ENCODE measurements around the gene KIF26A.
A peak's percentile ranks its signal among the peaks of the same experiment; 100 is the strongest.

Gene KIF26A

GRCh38 chr14:104157016-104157928, 18.9 kb downstream of the KIF26A start:
- no peak for DNase-seq (ENCODE audit: low spot score)

- DNase-seq (ENCODE audit: low spot score), result peak; percentile 97
Observed at GRCh38 chr14:104158827-104159798, 20.7 kb downstream of the KIF26A start.

GRCh38 chr14:104159990-104160389, 21.6 kb downstream of the KIF26A start:
- no peak for DNase-seq (ENCODE audit: low spot score)

- DNase-seq (ENCODE audit: low spot score), result peak; percentile 65
Observed at GRCh38 chr14:104161602-104162367, 23.4 kb downstream of the KIF26A start.

GRCh38 chr14:104162495-104162894, 24.1 kb downstream of the KIF26A start:
- no peak for DNase-seq (ENCODE audit: low spot score)

GRCh38 chr14:104163541-104163940, 25.2 kb downstream of the KIF26A start:
- DNase-seq (ENCODE audit: low spot score), result no peak

- DNase-seq (ENCODE audit: low spot score), result no peak
Observed at GRCh38 chr14:104164041-104164440, 25.7 kb downstream of the KIF26A start.

GRCh38 chr14:104164512-104164911, 26.1 kb downstream of the KIF26A start:
- DNase-seq (ENCODE audit: low spot score), result no peak

GRCh38 chr14:104166698-104167097, 28.3 kb downstream of the KIF26A start:
- no peak for DNase-seq (ENCODE audit: low spot score)

- DNase-seq (ENCODE audit: low spot score), result no peak
Observed at GRCh38 chr14:104168603-104169002, 30.2 kb downstream of the KIF26A start.

GRCh38 chr14:104169005-104169698, 30.8 kb downstream of the KIF26A start:
- DNase-seq (ENCODE audit: low spot score), result no peak

- no peak for DNase-seq (ENCODE audit: low spot score)
Observed at GRCh38 chr14:104169699-104170479, 31.5 kb downstream of the KIF26A start.

- no peak for DNase-seq (ENCODE audit: low spot score)
Observed at GRCh38 chr14:104171029-104171697, 32.8 kb downstream of the KIF26A start.

- DNase-seq (ENCODE audit: low spot score), result no peak
Observed at GRCh38 chr14:104171895-104172294, 33.5 kb downstream of the KIF26A start.

- no peak for DNase-seq (ENCODE audit: low spot score)
Observed at GRCh38 chr14:104172349-104172748, 34.0 kb downstream of the KIF26A start.

GRCh38 chr14:104172880-104173279, 34.5 kb downstream of the KIF26A start:
- DNase-seq (ENCODE audit: low spot score), result no peak

- DNase-seq (ENCODE audit: low spot score), result no peak
Observed at GRCh38 chr14:104174051-104174450, 35.7 kb downstream of the KIF26A start.

GRCh38 chr14:104175041-104175440, 36.7 kb downstream of the KIF26A start:
- DNase-seq (ENCODE audit: low spot score), result no peak

GRCh38 chr14:104175811-104176210, 37.4 kb downstream of the KIF26A start:
- no peak for DNase-seq (ENCODE audit: low spot score)

- no peak for DNase-seq (ENCODE audit: low spot score)
Observed at GRCh38 chr14:104176611-104177010, 38.2 kb downstream of the KIF26A start.

Data from hematopoietic multipotent progenitor cell treated with erythropoietin and hydrocortisone succinate and interleukin-3 and kit ligand, for 15 days (in vitro differentiated cells).